ENCODE data around the gene ZFYVE21.

DNA sequence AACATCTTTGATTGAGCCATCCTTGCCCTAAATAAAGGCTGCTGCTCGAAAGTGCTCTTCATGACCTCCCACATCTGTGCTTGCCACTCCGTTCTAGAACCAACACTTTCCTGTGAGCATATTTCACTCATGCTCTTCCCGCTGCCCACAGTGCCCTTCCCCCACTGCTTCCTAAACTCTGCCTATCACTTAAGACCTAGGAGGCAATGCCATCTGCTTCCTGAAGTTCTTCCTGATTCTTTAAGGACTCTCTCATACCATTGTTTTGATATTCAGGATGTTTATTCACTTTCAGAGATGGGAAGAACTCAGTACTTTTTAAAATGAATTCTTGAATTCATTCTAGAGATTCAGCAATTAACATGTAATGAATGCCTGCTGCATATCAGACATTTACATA, 49.9 kb downstream of the ZFYVE21 start:
- TF ChIP-seq, protein P1, sequence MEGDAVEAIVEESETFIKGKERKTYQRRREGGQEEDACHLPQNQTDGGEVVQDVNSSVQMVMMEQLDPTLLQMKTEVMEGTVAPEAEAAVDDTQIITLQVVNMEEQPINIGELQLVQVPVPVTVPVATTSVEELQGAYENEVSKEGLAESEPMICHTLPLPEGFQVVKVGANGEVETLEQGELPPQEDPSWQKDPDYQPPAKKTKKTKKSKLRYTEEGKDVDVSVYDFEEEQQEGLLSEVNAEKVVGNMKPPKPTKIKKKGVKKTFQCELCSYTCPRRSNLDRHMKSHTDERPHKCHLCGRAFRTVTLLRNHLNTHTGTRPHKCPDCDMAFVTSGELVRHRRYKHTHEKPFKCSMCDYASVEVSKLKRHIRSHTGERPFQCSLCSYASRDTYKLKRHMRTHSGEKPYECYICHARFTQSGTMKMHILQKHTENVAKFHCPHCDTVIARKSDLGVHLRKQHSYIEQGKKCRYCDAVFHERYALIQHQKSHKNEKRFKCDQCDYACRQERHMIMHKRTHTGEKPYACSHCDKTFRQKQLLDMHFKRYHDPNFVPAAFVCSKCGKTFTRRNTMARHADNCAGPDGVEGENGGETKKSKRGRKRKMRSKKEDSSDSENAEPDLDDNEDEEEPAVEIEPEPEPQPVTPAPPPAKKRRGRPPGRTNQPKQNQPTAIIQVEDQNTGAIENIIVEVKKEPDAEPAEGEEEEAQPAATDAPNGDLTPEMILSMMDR (IDR thresholded peaks at IDR 0.05; ENCODE audit: low read depth, low read length, missing input control): no peak
- TF ChIP-seq GABPA (IDR thresholded peaks at IDR 0.05 in 1 of 2, conservative IDR thresholded peaks at IDR 0.05 in 1 of 2): no peak
- TF ChIP-seq, protein P2, sequence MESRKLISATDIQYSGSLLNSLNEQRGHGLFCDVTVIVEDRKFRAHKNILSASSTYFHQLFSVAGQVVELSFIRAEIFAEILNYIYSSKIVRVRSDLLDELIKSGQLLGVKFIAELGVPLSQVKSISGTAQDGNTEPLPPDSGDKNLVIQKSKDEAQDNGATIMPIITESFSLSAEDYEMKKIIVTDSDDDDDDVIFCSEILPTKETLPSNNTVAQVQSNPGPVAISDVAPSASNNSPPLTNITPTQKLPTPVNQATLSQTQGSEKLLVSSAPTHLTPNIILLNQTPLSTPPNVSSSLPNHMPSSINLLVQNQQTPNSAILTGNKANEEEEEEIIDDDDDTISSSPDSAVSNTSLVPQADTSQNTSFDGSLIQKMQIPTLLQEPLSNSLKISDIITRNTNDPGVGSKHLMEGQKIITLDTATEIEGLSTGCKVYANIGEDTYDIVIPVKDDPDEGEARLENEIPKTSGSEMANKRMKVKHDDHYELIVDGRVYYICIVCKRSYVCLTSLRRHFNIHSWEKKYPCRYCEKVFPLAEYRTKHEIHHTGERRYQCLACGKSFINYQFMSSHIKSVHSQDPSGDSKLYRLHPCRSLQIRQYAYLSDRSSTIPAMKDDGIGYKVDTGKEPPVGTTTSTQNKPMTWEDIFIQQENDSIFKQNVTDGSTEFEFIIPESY (IDR thresholded peaks at IDR 0.05): no peak
- no peak for TF ChIP-seq TAF1 (conservative IDR thresholded peaks at IDR 0.05)

Data from liver (tissue), 3 donors.